GM21723 (cell line): ENCODE data around the gene PISD.

Experiments
- ATAC-seq: cut with Tn5 transposase; IDR thresholded peaks from one replicate; pipeline ENCODE4 v1.9.1; 2021; ENCODE audit warnings: mild to moderate bottlenecking, moderate library complexity; ENCODE audit not compliant: unreplicated experiment

The PISD gene

GRCh38 chr22:31578171-31578570, 83.8 kb downstream of the PISD start:
- no peak for ATAC-seq

GRCh38 chr22:31577711-31578110, 84.3 kb downstream of the PISD start:
- no peak for ATAC-seq

GRCh38 chr22:31575190-31575589, 86.8 kb downstream of the PISD start:
- no peak for ATAC-seq

- no peak for ATAC-seq
These were observed 87.9 kb downstream of the PISD start for GRCh38 chr22:31574055-31574670.

- ATAC-seq, result no peak
These were observed 89.1 kb downstream of the PISD start for GRCh38 chr22:31572939-31573338.

GRCh38 chr22:31569126-31569525, 92.9 kb downstream of the PISD start:
- no peak for ATAC-seq
